Duodenal mucosa (tissue), 2 donors: Measurements from ENCODE around the gene ADARB2.

Experiments used
- H3K27ac ChIP-seq: one replicate; pipeline ENCODE4 v1.7.0; 2013; ENCODE audit warnings: low read depth, low read length
- H3K27me3 ChIP-seq, 2 donors: one replicate each; pipeline ENCODE4 v1.7.0; 2013; ENCODE audit warnings: low read length in 2 of 2, control low read depth in 1 of 2; ENCODE audit not compliant: insufficient read depth in 2 of 2, control insufficient read depth in 1 of 2
- H3K36me3 ChIP-seq, 2 donors: one replicate each; pipeline ENCODE4 v1.7.0; 2013; ENCODE audit warnings: low read length in 2 of 2, control low read depth in 1 of 2; ENCODE audit not compliant: insufficient read depth in 2 of 2, control insufficient read depth in 1 of 2
- H3K4me1 ChIP-seq, 2 donors: one replicate each; pipeline ENCODE4 v1.7.0; 2013; ENCODE audit warnings: low read length in 2 of 2, control low read depth in 1 of 2; ENCODE audit not compliant: insufficient read depth in 2 of 2, control insufficient read depth in 1 of 2
- H3K4me3 ChIP-seq, 2 donors: one replicate each; pipeline ENCODE4 v1.7.0; 2013; ENCODE audit warnings: low read length in 2 of 2, low read depth in 1 of 2
- H3K9ac ChIP-seq, 2 donors: one replicate each; pipeline ENCODE4 v1.7.0; 2013; ENCODE audit warnings: low read length in 2 of 2, low read depth in 1 of 2
- H3K9me3 ChIP-seq, 2 donors: one replicate each; pipeline ENCODE4 v1.7.0; 2013; ENCODE audit warnings: low read length in 2 of 2, control low read depth in 1 of 2; ENCODE audit not compliant: control insufficient read depth in 1 of 2

The ADARB2 gene

DNA sequence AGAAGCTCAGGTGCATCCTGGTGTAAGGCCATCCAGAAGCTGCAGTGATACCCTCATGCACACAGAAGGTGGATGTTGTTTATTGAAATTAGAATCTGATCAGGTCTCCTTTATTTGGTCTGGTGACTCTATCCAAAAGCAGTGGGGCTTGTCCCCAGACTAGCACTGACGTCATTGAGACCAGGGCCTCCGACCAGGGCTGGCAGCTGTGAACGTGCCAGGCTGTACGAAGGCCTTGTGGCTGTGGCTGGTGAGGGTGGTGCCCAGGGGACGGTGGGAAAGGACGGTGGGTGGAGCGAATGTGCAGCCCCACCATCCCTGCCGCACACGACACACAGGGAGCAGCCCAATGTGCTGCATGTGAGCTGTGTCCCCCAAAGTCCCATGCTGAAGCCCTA, 160.0 kb downstream of the ADARB2 start:
- H3K27me3 ChIP-seq = no peaks in the 10 kb centered on the region
- H3K9me3 ChIP-seq = no peaks in the 10 kb centered on the region
- H3K4me1 ChIP-seq = no peaks in the 10 kb centered on the region
- no peak overlapping the region for H3K4me3 ChIP-seq
- no peak overlapping the region for H3K27ac ChIP-seq
- H3K9ac ChIP-seq = no peak overlapping the region
- no peaks in the 10 kb centered on the region for H3K36me3 ChIP-seq

DNA sequence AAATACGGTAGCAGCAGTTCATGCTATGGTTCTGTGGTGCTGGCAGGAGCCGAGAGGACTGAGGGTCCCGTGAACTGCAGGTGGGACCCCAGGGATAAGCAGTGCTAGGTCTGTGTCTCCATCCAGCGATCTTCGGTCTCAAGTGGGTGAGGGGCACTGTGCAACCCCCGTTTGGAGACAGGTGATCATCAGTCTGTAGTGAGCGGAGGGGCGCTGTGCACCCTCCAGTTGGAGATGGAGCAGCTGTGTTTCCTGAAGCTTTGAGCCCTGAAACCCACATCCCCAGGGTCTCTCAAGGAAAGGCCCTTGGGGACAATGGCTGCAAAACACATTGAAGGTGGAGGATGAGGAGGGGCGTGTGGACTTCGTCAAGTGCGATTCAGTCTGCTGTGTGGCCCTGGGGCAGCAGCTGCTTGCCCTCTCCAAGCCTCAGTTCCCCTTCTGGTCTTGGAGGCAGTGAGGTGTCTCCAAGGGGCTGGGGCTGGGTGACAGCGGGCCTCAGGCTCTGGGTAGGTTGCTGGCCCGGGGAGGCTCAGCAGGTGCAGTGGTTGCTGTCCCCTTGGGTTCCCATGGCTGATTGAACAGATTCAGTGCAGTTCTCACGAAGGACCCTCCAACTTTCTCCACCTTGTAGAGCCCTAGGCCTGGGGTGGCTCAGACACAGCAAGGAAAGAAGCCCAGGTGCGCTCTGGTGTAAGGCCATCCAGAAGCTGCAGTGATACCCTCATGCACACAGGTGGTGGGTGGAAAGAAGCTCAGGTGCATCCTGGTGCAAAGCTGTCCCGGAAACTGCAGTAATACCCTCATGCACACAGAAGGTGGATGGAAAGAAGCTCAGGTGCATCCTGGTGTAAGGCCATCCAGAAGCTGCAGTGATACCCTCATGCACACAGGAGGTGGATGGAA, 160.6 kb downstream of the ADARB2 start:
- H3K4me3 ChIP-seq = no peak overlapping the region
- H3K9ac ChIP-seq = no peak overlapping the region
- no peak overlapping the region for H3K27ac ChIP-seq
- H3K4me1 ChIP-seq = no peaks in the 10 kb centered on the region
- H3K9me3 ChIP-seq = no peaks in the 10 kb centered on the region
- no peaks in the 10 kb centered on the region for H3K27me3 ChIP-seq
- H3K36me3 ChIP-seq = no peaks in the 10 kb centered on the region

DNA sequence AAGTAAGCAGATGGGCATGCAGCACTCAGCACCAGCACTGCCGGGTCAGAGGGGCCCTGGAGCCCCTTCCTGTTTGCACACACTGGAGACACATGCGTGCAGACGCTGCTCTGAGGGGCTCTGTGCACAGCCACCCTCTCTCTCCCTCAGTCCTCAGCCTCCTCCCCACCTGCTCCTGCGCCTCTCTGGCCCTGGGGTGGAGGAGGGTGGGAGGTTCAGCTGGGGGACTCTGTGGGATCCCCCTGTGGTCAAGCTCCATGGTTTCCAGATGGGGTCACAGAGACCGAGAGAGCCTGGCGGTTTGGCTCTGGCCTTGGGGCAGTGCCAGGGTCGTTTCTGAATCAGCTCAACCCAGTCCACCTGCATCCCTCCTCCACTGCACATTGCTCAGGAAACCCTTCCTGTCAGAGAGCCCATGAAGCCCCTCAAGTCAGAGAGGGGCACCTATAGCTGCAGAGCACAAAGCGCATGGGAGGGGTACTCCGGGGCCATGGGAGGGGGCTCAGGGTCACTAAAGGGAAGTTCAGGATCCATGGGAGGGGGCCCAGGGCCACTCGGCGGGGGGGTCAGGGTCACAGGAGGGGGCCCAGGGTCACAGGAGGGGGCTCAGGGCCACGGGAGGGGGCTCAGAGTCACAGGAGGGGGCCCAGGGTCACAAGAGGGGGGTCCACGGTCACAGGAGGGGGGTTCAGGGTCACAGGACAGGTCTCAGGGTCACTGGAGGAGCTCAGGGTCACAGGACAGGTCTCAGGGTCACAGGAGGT, 161.7 kb downstream of the ADARB2 start:
- H3K9me3 ChIP-seq = no peaks in the 10 kb centered on the region
- H3K36me3 ChIP-seq = no peaks in the 10 kb centered on the region
- no peak overlapping the region for H3K4me3 ChIP-seq
- no peaks in the 10 kb centered on the region for H3K4me1 ChIP-seq
- H3K9ac ChIP-seq = no peak overlapping the region
- H3K27me3 ChIP-seq = no peaks in the 10 kb centered on the region
- no peak overlapping the region for H3K27ac ChIP-seq

DNA sequence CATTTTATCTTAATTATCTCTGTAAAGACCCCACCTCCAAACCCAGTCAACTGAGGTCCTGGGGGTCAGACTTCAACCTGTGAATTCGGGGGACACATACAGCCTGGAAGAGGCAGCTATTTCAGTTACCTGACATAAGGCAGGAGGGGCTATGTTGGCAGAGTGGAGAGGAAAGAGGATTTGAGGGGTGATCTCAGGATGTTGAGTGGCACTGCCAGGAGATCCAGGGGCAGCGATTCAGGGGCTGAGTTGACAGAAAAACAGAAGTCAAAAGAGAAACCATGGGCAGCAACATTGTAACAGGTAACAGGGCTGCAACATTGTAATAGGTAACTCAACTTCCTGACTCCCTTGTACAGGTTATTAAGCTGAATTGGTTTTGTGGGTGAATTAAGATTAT, 162.6 kb downstream of the ADARB2 start:
- Histone ChIP-seq H3K27me3 (no peaks in the 10 kb centered on the region), H3K9ac (no peak overlapping the region), H3K9me3 (no peaks in the 10 kb centered on the region), H3K4me1 (no peaks in the 10 kb centered on the region), H3K36me3 (no peaks in the 10 kb centered on the region), H3K4me3 (no peak overlapping the region), H3K27ac (no peak overlapping the region)

DNA sequence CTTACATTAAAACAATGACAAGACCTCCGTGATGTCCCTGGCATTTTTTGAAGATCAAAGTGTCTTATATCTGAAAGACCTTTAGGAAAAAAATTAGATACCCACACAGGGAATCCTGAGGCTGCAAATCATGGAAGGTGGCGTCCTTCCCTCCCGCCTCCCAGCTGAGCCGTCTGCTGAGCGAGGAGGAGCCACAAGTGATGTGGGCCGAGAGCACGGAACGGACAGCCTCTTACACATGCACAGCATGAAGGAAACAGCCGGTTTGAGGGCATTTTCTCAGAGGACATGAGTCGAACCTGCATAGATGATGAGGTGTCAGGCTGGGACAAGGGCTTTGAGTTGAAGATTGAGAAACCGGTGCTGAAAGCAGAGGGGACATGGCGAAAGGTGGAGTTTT, 163.3 kb downstream of the ADARB2 start:
- H3K27ac ChIP-seq = no peak overlapping the region
- H3K9ac ChIP-seq = no peak overlapping the region
- H3K4me1 ChIP-seq = no peaks in the 10 kb centered on the region
- H3K4me3 ChIP-seq = no peak overlapping the region
- no peaks in the 10 kb centered on the region for H3K36me3 ChIP-seq
- H3K9me3 ChIP-seq = no peaks in the 10 kb centered on the region
- H3K27me3 ChIP-seq = no peaks in the 10 kb centered on the region

DNA sequence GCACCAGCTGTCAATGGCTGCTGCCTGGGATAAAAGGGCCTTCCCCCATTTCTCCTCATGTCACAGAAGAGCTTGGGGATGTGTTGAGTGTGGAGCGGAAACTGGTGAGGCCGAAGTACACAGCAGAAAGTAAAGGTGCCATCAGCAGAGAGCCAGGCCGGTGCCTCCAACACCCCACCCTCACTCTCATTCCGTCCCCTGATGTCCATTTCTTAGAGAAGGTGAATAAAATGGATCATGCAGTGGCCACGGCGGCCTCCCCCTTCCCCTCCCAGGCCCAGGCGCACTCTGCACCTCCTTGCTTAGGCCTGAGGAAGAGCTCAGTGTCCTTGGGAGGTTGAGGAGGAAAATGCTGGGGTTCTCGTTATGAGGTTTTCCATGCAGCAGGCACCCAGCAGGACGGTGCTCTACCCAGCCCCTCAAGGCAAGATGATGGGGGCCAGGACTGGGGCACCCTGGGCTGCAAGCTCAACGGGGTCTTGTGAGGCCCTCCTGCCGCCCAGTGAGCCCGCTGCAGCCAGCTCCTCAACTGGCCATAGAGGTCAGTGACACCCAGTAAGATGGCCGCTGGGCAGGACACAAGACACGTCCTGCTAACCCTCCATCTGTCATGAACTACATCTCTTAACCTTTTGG, 163.9 kb downstream of the ADARB2 start:
- H3K9me3 ChIP-seq = no peaks in the 10 kb centered on the region
- no peaks in the 10 kb centered on the region for H3K4me1 ChIP-seq
- no peak overlapping the region for H3K4me3 ChIP-seq
- H3K36me3 ChIP-seq = no peaks in the 10 kb centered on the region
- no peak overlapping the region for H3K27ac ChIP-seq
- no peaks in the 10 kb centered on the region for H3K27me3 ChIP-seq
- no peak overlapping the region for H3K9ac ChIP-seq

DNA sequence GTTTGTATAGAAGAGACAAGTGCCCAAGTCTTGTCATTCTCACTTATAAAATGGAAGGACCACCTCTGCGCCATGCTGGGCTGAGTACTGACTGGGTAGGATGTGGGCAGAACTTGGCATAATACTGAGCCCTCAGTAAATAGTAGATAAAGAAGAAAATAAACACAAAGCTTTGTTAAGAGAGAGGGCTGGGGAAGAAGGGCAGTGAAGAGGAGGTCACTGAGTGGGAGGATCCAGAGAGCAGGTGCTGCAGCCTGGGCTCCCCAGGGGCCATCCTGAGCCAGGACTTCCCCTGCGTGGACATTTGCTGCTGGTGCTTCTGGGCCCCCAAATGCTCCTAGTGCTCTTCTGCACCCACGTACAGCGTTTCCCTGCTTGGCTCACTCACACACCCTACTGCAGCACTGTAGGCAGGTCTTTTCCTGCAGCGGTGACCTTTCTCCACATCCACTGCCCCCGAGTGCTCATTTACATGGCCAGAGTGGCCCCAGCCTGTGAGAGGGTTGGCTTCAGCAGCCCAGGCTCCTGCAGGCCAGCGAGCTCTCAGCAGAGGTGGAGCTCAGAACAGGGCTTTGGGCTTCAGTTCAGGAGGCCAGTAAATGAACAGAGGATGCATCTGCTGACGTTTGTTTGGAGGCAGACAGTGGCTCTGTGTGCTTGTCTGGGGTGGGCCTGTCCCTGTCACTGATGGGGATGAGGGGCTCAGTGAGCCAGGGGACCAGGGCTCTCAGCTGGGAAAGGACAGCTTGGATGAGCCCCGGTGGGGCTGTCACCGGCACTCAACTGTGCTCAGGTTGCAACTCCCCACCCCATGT, 164.6 kb downstream of the ADARB2 start:
- no peaks in the 10 kb centered on the region for H3K9me3 ChIP-seq
- no peak overlapping the region for H3K27ac ChIP-seq
- no peak overlapping the region for H3K9ac ChIP-seq
- H3K27me3 ChIP-seq = no peaks in the 10 kb centered on the region
- no peaks in the 10 kb centered on the region for H3K4me1 ChIP-seq
- H3K4me3 ChIP-seq = no peak overlapping the region
- no peaks in the 10 kb centered on the region for H3K36me3 ChIP-seq

DNA sequence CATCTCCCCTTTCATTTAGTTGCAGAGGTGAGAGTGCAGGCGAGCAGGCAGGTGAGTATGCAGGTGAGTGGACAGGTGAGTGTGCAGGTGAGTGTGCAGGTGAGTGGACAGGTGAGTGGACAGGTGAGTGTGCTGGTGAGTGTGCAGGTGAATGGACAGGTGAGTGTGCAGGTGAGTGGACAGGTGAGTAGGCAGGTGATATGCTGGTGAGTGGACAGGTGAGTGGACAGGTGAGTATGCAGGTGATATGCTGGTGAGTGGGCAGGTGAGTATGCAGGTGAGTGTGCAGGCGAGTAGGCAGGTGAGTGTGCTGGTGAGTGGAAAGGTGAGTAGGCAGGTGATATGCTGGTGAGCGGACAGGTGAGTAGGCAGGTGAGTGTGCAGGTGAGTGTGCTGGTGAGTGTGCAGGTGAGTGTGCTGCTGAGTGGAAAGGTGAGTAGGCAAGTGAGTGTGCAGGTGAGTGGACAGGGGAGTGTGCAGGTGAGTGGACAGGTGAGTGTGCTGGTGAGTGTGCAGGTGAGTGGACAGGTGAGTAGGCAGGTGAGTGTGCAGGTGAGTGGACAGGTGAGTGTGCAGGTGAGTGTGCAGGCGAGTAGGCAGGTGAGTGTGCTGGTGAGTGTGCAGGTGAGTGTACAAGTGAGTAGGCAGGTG, 165.6 kb downstream of the ADARB2 start:
- Histone ChIP-seq H3K4me3 (no peak overlapping the region), H3K36me3 (no peaks in the 10 kb centered on the region), H3K27me3 (no peaks in the 10 kb centered on the region), H3K9ac (no peak overlapping the region), H3K9me3 (no peaks in the 10 kb centered on the region), H3K4me1 (no peaks in the 10 kb centered on the region), H3K27ac (no peak overlapping the region)

DNA sequence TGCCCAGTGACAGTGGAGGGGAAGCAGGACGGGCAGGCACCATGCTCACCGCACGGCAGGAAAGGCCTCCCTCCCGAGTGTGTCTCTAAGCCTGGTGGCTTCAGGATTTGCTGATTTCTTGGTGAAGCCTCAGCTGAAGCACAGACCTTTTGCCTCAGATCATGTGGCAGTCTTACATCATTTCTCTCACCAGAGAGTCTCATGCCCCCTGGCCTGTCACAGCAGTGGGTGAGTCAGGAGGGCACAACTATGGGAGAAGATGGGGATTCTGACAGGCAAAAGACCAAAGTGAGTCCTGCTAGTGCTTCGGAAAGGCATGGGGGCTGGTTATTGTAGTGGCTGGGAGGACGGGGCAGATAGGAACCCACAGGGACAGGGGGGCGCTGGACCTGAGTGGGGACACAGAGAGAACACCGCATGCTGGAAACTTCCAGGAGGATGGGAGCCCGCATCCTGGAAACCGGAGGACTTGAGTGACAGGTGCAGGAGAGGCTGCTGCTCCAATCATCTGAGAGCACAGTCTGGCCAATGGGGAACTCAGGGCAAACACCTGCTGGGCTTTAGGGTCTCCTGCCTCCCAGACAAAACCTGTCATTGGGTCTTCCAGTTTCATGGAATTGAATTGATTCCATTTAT, 166.8 kb downstream of the ADARB2 start:
- H3K4me1 ChIP-seq = no peaks in the 10 kb centered on the region
- H3K27ac ChIP-seq = no peak overlapping the region
- H3K9ac ChIP-seq = no peak overlapping the region
- H3K4me3 ChIP-seq = no peak overlapping the region
- no peaks in the 10 kb centered on the region for H3K27me3 ChIP-seq
- H3K9me3 ChIP-seq = no peaks in the 10 kb centered on the region
- no peaks in the 10 kb centered on the region for H3K36me3 ChIP-seq
